Measurements from ENCODE around the gene ALG8.

The ALG8 gene

DNA sequence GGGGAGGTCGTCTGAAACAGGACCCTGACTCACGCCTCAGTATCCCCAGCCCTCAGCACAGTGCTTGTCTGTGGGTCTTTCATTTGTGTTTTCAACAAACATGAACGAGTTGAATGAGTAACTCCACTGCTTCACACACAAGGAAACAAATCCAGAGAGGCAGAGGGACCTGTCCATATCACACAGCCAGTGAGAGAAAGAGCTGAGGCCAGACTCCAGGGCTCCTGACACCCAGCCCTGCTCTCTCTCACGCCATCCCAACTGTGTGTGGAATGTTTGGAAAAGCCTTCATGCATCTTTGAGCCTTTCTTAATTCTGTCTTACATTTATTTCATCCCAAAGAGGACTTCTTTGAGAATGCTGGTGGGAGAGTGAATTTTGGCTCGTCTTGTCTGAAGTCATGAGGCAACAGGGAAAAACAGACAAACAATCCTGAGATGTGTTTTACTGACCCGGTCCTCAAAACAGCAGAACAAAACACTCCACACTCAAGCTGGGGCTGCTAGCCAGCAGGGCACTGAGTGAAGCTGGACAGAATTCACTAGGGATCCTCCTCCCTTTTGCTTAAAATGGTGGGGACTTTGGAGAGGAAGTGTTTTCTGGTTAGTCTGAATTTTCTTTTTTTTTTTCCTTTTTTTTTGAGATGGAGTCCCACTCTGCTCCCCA, 19.7 kb upstream of the ALG8 start:
- DNase-seq (ENCODE audit: low read depth): no peak

DNA sequence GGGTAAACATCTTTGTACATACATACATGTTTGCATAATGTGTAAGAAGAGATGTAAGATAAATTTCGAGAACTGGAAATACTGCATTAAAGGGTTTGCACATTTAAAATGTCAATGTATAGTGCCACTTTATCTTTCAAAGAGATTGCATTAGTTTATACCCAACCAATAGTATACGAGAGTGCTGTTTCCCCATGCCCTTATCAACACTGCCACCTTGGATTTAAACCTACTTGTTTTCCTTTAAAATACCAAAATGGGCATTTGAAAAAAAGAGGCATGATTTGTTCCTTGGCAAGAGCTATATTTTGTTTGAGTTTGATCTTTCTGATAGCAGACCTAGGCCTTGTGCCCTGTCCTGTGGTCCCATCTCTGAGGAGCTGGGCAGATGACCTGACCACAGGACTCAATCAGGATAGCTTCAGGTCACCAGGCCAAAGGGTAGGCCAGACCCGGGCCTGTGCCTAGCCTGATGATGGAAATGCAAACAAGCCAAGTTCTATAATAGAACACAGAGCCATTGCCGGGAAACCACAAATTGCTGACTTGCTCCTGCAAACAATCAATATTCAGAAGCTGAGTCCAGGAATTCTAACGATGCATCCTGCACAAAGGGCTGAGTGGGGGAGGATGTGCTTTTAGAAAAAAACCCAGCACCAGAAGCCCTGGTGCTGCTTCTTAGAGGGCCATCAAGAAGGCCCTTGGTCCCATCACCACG, 16.9 kb upstream of the ALG8 start:
- no peak for DNase-seq (ENCODE audit: low read depth)

DNA sequence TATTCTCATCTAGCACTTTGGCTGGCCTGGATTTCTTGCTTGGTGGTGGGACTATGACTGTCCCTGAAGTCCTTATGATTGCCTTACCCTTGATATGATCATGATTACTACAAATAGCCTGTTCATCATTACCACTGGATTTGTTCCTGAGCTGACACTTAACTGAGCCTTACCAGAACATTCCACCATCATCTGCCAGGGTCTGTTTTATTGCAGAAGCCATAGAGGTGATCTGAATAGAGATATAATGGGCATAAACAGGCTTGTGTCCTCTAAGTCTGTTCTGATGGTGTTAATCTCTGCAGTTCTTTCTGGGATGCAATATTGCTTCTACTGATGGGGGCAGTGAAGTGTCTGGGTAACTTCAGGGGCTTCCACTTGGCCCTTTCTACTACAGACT, 12.4 kb upstream of the ALG8 start:
- no peak for DNase-seq (ENCODE audit: low read depth)

GRCh38 chr11:78150754-78151153, 11.3 kb upstream of the ALG8 start:
- no peak for DNase-seq (ENCODE audit: low read depth)

DNA sequence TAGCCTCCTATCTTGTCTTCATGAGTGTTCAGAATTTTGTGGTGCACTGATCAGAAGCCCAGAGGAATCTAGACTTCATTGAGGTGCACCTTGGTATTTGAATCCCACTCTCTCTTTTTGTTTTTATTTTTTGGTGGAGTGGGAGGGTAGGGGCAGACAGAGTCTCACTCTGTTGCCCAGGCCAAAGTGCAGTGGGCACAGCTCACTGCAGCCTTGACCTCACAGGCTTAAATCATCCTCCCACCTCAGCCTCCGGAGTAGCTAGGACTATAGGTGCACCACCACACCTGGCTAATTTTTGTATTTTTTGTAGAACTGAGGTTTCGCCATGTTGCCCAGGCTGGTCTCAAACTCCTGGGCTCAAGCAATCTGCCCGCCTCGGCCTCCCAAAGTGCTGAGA, 10.9 kb upstream of the ALG8 start:
- DNase-seq (ENCODE audit: low read depth): no peak

DNA sequence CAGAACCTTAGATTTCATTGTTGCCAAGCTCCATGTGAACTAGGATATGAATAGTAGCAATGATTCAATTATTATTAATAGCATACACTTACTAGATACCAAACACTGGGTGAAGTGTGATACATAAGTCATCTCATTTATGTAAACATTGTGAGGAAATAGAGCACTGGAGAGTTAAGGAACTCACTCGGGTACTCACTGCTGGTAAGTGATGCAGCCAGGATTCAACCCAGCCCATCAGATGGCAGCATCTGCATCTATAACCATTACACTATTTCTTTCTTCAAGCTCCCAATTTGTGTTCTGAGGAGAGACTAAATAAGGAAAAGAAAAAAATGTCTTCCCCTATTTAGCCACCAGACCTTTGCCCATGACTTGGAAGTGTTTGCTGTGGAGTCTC, 10.2 kb upstream of the ALG8 start:
- no peak for DNase-seq (ENCODE audit: low read depth)

DNA sequence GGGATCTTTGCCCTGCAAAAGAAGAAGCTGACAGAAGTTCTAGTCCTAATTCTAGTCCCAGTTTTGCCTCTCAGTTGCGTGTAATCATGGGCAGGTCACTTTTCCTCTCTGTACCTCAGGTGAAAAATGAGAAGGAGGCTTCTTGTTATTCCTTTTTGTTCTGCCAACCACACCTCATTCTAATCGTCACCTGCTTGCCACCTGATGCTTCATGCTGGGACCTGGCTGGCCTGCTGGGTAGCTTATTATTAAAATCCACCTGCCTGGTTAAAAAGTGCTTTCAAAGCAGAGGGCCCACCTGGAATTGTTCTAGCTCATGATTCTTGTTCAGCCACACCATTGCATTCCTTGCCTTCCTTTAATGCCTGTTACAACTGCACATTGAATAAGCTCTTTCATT, 8.4 kb upstream of the ALG8 start:
- no peak for DNase-seq (ENCODE audit: low read depth)

GRCh38 chr11:78145511-78146025, 6.1 kb upstream of the ALG8 start:
- DNase-seq (ENCODE audit: low read depth): no peak

GRCh38 chr11:78140392-78141077, 1.1 kb upstream of the ALG8 start:
- no peak for DNase-seq (ENCODE audit: low read depth)

- peak; percentile 8 for DNase-seq (ENCODE audit: low read depth)
Observed at GRCh38 chr11:78138694-78139421, 568 bp downstream of the ALG8 start.

DNA sequence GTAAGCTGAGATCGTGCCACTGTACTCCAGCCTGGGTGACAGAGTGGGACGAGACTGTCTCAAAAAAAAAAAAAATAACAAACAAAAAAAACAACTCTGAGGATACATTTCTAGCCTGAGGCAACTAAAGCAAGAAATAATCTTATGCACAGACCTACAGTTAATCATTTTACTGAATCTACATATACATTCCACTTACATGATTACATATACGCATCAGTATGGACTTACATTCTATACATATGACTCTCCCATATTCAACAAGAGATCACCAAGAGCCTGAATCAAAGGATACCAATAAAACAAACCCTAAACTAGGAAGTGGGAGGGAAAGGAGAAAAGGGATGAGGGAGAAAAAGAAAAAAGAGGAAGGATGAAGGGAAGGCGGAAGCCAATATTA, 1.1 kb downstream of the ALG8 start:
- DNase-seq (ENCODE audit: low read depth): no peak

DNA sequence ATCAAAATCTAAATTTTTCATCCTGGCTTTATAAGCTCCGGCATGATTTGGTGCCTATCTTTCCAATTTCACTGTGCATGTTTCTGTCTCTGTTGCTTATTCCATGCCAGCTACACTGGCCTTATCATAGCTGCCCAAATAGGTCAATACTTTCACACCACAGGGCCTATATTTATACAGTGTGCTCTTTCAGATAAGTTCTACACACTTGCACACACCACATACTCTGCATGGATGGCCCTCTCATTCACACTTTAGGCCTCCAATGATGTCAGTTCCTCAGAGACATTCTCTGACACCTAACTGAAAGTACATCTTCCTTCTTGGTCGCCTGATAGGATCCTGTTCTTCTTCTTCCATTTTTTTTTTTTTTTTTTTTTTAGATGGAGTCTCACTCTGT, 7.0 kb downstream of the ALG8 start:
- no peak for DNase-seq (ENCODE audit: low read depth)

DNA sequence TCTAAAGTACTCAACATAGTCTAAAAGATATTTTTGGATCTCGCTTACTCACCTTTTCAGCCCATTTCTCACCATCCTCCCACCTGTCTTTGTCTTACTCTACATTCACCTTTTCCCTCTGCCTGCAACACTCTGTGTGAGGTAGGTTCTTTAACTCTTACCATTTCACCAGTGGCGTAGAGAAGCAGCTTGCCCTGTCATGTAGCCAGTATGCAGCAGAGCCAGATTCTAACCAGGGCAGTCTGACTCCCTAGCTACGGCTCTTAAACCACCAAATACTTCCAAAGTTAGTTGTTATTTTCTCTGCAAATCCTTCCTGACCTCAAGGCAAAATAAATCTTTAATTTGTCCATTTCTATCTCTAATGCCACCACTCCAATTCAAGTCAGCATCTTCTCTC, 7.5 kb downstream of the ALG8 start:
- DNase-seq (ENCODE audit: low read depth): no peak

DNA sequence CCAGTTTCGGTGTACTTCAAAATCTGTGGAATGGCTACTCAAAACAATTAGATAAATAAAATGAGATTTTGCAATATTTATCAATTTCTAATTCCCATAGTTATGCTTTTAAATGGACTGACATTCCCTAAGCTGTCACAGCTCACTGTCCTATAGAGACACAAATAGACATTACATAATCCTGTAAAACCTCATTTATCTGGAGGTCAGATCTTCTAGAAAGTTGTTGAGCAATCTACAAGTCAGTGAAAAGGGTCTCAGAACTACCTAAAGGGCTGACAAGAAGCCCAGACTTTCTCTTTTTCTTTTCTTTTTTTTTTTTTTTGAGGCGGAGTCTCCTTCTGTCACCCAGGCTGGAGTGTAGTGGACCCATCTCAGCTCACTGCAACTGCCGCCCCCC, 12.0 kb downstream of the ALG8 start:
- DNase-seq (ENCODE audit: low read depth): no peak

DNA sequence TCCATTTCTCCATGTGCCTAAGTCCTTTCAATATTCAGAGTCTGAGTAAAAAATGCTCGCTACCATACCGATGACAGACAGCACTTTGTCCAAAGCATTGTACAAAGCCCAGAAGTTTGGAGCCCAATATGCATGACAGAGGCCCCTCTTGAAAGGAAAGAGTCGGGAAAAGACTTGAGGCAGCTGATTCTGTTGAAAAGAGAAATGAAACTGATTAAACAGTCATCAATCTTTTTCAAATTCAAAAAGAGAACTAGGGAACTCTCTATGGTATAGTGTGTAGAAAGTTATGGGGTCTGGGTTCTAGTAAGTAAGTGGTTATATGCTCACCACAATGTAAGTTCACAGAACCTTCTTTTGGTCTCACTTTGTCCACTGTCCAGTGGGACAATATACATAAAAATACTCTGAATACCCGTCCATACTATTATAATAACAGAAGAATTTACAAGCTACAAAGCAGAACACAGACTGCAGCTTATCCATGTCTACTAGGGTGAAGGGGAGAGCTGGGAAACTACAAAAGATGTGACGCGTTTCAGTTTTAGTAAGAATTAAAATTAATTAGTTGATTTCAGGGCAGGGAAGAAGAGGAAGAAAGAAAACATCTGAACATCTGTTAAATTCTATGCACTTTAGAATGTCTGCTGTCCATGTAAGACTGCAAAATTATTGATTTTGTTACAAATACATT, 26.7 kb downstream of the ALG8 start:
- no peak for DNase-seq (ENCODE audit: low read depth)

DNA sequence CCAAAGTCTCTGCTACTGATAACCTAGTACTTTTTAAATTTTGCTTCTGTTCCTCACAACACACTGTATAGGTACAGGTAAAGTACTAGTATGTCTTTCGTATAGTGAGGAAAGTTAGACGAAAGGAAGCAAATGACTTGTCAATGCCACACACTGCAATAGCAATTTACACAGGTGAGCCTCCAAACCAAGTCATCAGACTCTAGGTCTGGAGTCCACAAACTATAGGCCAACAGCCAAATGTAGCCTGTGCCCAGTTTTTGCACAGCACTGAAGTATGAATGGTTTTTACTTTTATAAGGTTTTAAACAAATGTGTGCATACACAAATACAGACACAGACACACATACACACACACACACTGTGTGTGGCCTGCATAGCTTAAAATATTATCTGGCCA, 28.1 kb downstream of the ALG8 start:
- DNase-seq (ENCODE audit: low read depth): no peak

GRCh38 chr11:78110830-78111229, 28.6 kb downstream of the ALG8 start:
- DNase-seq (ENCODE audit: low read depth): no peak

DNA sequence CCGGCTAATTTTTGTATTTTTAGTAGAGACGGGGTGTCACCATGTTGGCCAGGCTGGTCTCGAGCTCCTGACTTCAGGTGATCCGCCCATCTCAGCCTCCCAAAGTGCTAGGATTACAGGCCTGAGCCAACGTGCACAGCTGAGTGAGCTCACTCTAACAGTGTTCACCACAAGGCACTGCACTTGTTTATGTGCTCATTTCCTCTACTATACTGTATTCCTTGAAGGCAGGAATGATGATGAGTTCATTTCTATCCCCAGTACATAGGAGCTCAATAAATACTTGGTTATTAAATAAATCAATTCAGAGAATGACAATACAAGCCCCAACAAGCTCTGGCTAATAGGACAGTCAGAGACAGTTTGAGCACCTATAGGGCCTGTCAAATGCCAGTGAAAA, 29.1 kb downstream of the ALG8 start:
- no peak for DNase-seq (ENCODE audit: low read depth)

DNA sequence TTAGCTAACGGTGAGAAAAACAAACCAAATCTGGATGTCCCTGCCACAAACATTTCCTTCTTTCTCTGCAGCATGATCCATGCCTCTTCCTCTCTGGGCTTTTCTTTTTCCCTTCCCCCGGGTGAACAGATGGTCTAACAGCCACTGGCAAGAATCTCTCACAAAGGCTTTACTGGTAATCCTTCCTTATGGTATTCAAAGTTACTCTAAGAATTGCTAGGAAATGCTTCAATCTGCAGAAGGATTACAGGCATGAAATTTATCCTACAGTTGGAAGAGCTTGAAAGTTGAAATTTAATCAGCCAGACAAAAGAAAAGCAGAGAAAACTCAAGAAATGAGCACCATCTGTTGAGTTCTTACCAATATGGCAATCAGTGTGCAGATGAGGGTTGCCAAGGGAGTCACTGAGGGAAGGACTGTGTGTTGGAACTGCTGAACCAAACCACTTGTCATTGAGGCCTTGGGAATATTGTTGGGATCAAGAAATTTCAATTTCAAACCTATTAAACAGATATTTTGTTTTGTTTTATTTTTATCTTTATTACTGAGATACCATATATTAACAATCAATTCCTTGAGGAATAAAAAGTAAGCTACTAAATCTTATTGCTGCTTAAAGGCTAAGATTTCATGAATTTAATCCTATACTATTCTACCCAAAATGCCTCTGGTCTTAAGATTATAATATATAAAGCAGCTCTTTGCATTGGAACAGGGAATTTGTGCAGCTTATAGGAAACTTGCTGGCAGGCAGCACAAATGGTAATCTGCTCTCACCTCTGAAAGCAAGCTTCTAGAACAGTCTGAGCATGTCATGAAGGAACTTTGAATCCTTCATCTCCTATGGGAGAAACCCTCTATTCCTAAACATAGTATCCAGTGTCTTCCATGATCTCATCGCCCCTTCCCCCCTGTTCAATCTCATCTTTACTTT, 30.1 kb downstream of the ALG8 start:
- no peak for DNase-seq (ENCODE audit: low read depth)

DNA sequence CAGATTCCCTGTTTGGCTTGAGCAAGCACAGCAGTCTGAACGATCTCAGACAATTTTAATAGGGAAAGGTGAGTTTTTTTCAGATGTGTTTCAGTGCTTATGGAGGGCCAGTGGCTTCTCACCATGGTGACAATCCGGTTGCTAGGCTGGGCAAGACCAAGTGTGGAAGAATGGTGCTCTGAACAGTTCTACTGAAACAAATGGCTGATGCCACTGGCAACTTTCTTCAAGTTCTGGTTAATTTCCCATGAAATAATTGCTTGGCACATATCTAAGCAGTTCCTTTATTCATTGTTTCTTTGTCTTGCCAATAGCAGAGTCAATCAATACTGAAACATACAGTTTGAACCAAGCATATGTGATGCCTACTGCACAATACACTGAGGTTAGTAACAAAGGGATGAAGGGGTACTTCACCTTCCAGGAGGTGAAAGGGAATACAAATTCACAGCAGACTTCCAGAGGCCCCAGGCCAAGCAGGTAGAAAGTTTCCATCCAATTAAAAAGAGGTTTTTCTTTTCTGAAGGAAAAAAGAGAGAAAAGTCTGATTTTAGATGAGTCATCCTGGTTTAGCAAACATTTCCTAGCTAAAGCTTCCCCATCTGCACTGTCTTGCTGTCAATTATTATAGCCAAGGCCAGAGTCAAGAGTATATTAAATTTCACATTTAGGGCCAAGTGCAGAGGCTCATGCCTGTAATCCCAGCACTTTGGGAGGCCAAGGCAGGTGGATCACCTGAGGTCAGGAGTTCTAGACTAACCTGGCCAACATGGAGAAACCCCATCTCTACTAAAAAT, 38.6 kb downstream of the ALG8 start:
- no peak for DNase-seq (ENCODE audit: low read depth)
